H1 (cell line): ENCODE results near the gene HMCN2. TPM values are rescaled to one million over a fixed set of nuclear protein-coding genes. Genes with fewer than 3 reads are reported as not detected.

ENCODE experiments used
- CTCF ChIA-PET: fragments of 300-600 bp; sonication (Branson Sonifier 250); formaldehyde crosslinking; loops from one replicate; lab custom pipeline; 2021; ENCODE audit not compliant: partially characterized antibody; lab: Charles Lee
- POLR2A ChIA-PET: fragments of 300-600 bp; sonication (Branson Sonifier 250); formaldehyde crosslinking; loops from one replicate; lab custom pipeline; 2021; ENCODE audit warnings: inconsistent platforms; ENCODE audit not compliant: partially characterized antibody; lab: Charles Lee
- DNase-seq, 2 experiments: peaks; one replicate each; pipeline versions ENCODE4 v3.0.0 to v3.0.0-alpha.2; 2010 to 2022; ENCODE audit warnings: low spot score in 2 of 2, low read depth in 1 of 2, mixed read lengths in 1 of 2
- FAIRE-seq: peaks from 2 replicates; lab custom pipeline; 2011; peaks lifted over from hg19 to GRCh38; lab: Jason Lieb, UNC
- H2AFZ ChIP-seq: 2 replicates; pipeline ENCODE4 v1.8.1; 2012; ENCODE audit warnings: low read length, inconsistent platforms
- H2AK5ac ChIP-seq: 2 replicates; pipeline ENCODE4 v1.6.1; 2013; ENCODE audit warnings: low read depth, low read length
- H2BK120ac ChIP-seq: replicated peaks from 2 replicates; pipeline ENCODE3; 2013; ENCODE audit warnings: low read depth, low read length, inconsistent platforms
- H2BK12ac ChIP-seq: 2 replicates; pipeline ENCODE4 v1.6.1; 2013; ENCODE audit warnings: low read depth, low read length
- H2BK15ac ChIP-seq: 2 replicates; pipeline ENCODE4 v1.6.1; 2013; ENCODE audit warnings: low read length
- H2BK20ac ChIP-seq: 2 replicates; pipeline ENCODE4 v1.6.1; 2013; ENCODE audit warnings: low read length
- H2BK5ac ChIP-seq: 2 replicates; pipeline ENCODE4 v1.6.1; 2013; ENCODE audit warnings: low read depth, low read length
- H3K14ac ChIP-seq: 2 replicates; pipeline ENCODE4 v1.6.1; 2013; ENCODE audit warnings: inconsistent platforms; ENCODE audit not compliant: insufficient read length
- H3K18ac ChIP-seq: 2 replicates; pipeline ENCODE4 v1.6.1; 2013; ENCODE audit warnings: low read length; ENCODE audit errors: extremely low read depth
- H3K23ac ChIP-seq: 2 replicates; pipeline ENCODE4 v1.6.1; 2013; ENCODE audit warnings: inconsistent platforms; ENCODE audit not compliant: insufficient read length
- H3K23me2 ChIP-seq: 2 replicates; pipeline ENCODE4 v1.6.1; 2013; ENCODE audit warnings: low read depth, low read length
- H3K27ac ChIP-seq: 2 replicates; pipeline ENCODE4 v1.6.1; 2011; ENCODE audit warnings: low read depth, low read length, inconsistent platforms
- H3K27me3 ChIP-seq, 4 experiments: replicated peaks in 1 of 4; 1 replicate in 1 of 4; 2 replicates in 3 of 4; pipeline versions ENCODE4 v1.6.1 to v1.8.1; 2011 to 2013; ENCODE audit warnings: low read length in 3 of 4, mild to moderate bottlenecking in 3 of 4, inconsistent platforms in 2 of 4, mixed read lengths in 2 of 4, moderate library complexity in 1 of 4; ENCODE audit not compliant: control insufficient read depth in 3 of 4, insufficient read depth in 3 of 4; ENCODE audit errors: extremely low read depth in 1 of 4
- H3K36me3 ChIP-seq, 4 experiments: 2 replicates each; pipeline versions ENCODE4 v1.6.1 to v1.8.1; 2011 to 2013; ENCODE audit warnings: mild to moderate bottlenecking in 4 of 4, low read length in 3 of 4, moderate library complexity in 2 of 4, control low read depth in 1 of 4, inconsistent platforms in 1 of 4; ENCODE audit not compliant: insufficient read depth in 4 of 4, control insufficient read depth in 2 of 4
- H3K4ac ChIP-seq: replicated peaks from 2 replicates; pipeline ENCODE3; 2013; ENCODE audit warnings: low read length, low read depth, mixed read lengths, inconsistent platforms; ENCODE audit not compliant: insufficient read length
- H3K4me1 ChIP-seq, 4 experiments: replicated peaks in 1 of 4; 1 replicate in 1 of 4; 2 replicates in 3 of 4; pipeline versions ENCODE4 v1.6.1 to v1.8.1; 2011 to 2013; ENCODE audit warnings: low read length in 3 of 4, inconsistent platforms in 2 of 4, mixed read lengths in 1 of 4; ENCODE audit not compliant: insufficient read depth in 4 of 4, control insufficient read depth in 3 of 4
- H3K4me2 ChIP-seq, 2 experiments: 2 replicates each; pipeline versions ENCODE4 v1.6.1 to v1.8.1; 2011 to 2013; ENCODE audit warnings: low read depth in 2 of 2, low read length in 2 of 2, control low read depth in 1 of 2, inconsistent platforms in 1 of 2, mild to moderate bottlenecking in 1 of 2; ENCODE audit not compliant: insufficient read depth in 1 of 2
- H3K4me3 ChIP-seq, 4 experiments: fragments of 200-600, 300-600 bp in 1 of 4; sonication (generic), shearing (Covaris generic), sonication (Bioruptor Twin) in 1 of 4; 2 replicates each; pipeline versions ENCODE4 v1.5.1 to v1.8.1; 2011 to 2016; ENCODE audit warnings: low read length in 4 of 4, low read depth in 3 of 4, control low read depth in 2 of 4, inconsistent platforms in 2 of 4, mild to moderate bottlenecking in 2 of 4, mixed read lengths in 1 of 4, moderate library complexity in 1 of 4; ENCODE audit not compliant: insufficient read depth in 2 of 4; ENCODE audit errors: extremely low read depth in 1 of 4
- H3K56ac ChIP-seq: replicated peaks from 2 replicates; pipeline ENCODE3; 2013; ENCODE audit warnings: low read depth, mild to moderate bottlenecking, mixed read lengths, low read length, inconsistent platforms; ENCODE audit not compliant: insufficient read length
- H3K79me1 ChIP-seq: 2 replicates; pipeline ENCODE4 v1.6.1; 2013; ENCODE audit warnings: low read depth, low read length, control low read depth
- H3K79me2 ChIP-seq, 2 experiments: 2 replicates each; pipeline versions ENCODE4 v1.6.1 to v1.8.1; 2012 to 2013; ENCODE audit warnings: low read length in 2 of 2, mild to moderate bottlenecking in 2 of 2, inconsistent platforms in 1 of 2; ENCODE audit not compliant: insufficient read depth in 2 of 2, control insufficient read depth in 1 of 2
- H3K9ac ChIP-seq, 4 experiments: replicated peaks in 1 of 4; 1 replicate in 1 of 4; 2 replicates in 3 of 4; pipeline versions ENCODE4 v1.6.1 to v1.8.1; 2011 to 2013; ENCODE audit warnings: low read depth in 3 of 4, low read length in 3 of 4, control low read depth in 2 of 4, mild to moderate bottlenecking in 2 of 4, moderate library complexity in 2 of 4, inconsistent platforms in 1 of 4; ENCODE audit errors: extremely low read depth in 1 of 4
- H3K9me3 ChIP-seq, 2 experiments: 2 replicates each; pipeline versions ENCODE4 v1.6.1 to v1.8.1; 2012 to 2013; ENCODE audit warnings: mild to moderate bottlenecking in 2 of 2, moderate library complexity in 2 of 2, control low read depth in 1 of 2, inconsistent platforms in 1 of 2, low read depth in 1 of 2, low read length in 1 of 2, mixed read lengths in 1 of 2; ENCODE audit not compliant: insufficient read depth in 2 of 2
- H4K20me1 ChIP-seq, 2 experiments: replicated peaks in 1 of 2; 2 replicates each; pipeline versions ENCODE3 to v1.8.1; 2011 to 2013; ENCODE audit warnings: inconsistent platforms in 2 of 2, low read length in 2 of 2, mild to moderate bottlenecking in 1 of 2; ENCODE audit not compliant: insufficient read depth in 2 of 2, control insufficient read depth in 1 of 2
- H4K5ac ChIP-seq: 2 replicates; pipeline ENCODE4 v1.6.1; 2013; ENCODE audit warnings: low read length, low read depth, mixed read lengths, inconsistent platforms; ENCODE audit not compliant: insufficient read length
- H4K8ac ChIP-seq: 2 replicates; pipeline ENCODE4 v1.8.0; 2013; ENCODE audit warnings: mild to moderate bottlenecking, moderate library complexity, low read length, inconsistent platforms; ENCODE audit not compliant: insufficient read depth; ENCODE audit errors: extremely low read depth
- H4K91ac ChIP-seq: replicated peaks from 2 replicates; pipeline ENCODE3; 2013; ENCODE audit warnings: low read length, mixed read lengths, inconsistent platforms; ENCODE audit not compliant: insufficient read length
- CREB1 ChIP-seq: IDR thresholded peaks from 2 replicates; pipeline ENCODE4 v1.6.1; 2012; ENCODE audit warnings: inconsistent platforms
- EGR1 ChIP-seq: IDR thresholded peaks from 2 replicates; pipeline ENCODE4 v1.6.1; 2011; ENCODE audit warnings: low read depth, low read length, borderline replicate concordance
- POLR2A ChIP-seq, 2 experiments: IDR thresholded peaks; 1 replicate in 1 of 2; 2 replicates in 1 of 2; pipeline ENCODE4 v1.6.1; 2011; ENCODE audit warnings: low read depth in 2 of 2, low read length in 2 of 2, mild to moderate bottlenecking in 2 of 2; ENCODE audit errors: control extremely low read depth in 1 of 2
- RNF2 ChIP-seq: fragments of 200-900, 300-1000 bp; sonication (generic); IDR thresholded peaks from 2 replicates; pipeline ENCODE4 v1.7.1; 2016; ENCODE audit warnings: borderline replicate concordance, low read depth, mild to moderate bottlenecking, antibody characterized with exemption, low read length; ENCODE audit not compliant: poor library complexity, severe bottlenecking; ENCODE audit errors: missing control alignments
- SP2 ChIP-seq: IDR thresholded peaks from 2 replicates; pipeline ENCODE4 v1.6.1; 2012; ENCODE audit warnings: mild to moderate bottlenecking, low read length, inconsistent platforms
- TCF12 ChIP-seq: IDR thresholded peaks from 2 replicates; pipeline ENCODE4 v1.6.1; 2011; ENCODE audit warnings: low read depth, mild to moderate bottlenecking, low read length
- WGBS, 2 experiments: shearing (Covaris generic) in 1 of 2; methylation state at CpG; one replicate each; pipeline versions ENCODE4 v1.1.6 to v1.1.7; 2013 to 2015; ENCODE audit warnings: low lambda C conversion rate in 2 of 2, mixed read lengths in 2 of 2, inconsistent platforms in 1 of 2, low coverage in 1 of 2, missing lambda C conversion rate in 1 of 2; ENCODE audit not compliant: insufficient replicate concordance in 2 of 2, insufficient coverage in 1 of 2, insufficient read length in 1 of 2; ENCODE audit errors: extremely low coverage in 1 of 2, missing lambda C conversion rate in 1 of 2; 5-methylcytosine and 5-hydroxymethylcytosine counted together
- polyA plus RNA-seq, 7 experiments: library from polyadenylated mRNA; depleted of rRNA in 3 of 7; stranded (reverse) in 5 of 7; unstranded in 2 of 7; fragments of >200 nt in 5 of 7; fragments of 200-250 nt in 2 of 7; gene quantifications; 1 replicate in 5 of 7; 2 replicates in 1 of 7; 4 replicates in 1 of 7; pipeline versions ENCODE4 v1.2.1 to v1.2.3, GENCODE V29; 2011 to 2013; ENCODE audit warnings: missing spikeins in 2 of 7, mixed read lengths in 2 of 7
- total RNA-seq: library from RNA; stranded (reverse); fragmentation: NEBNext Ultra II Directional; extraction: Animal tissue kit (Norgen Biotek cat#: 25700); gene quantifications from 2 replicates; pipeline ENCODE4 v1.2.1, GENCODE V29; 2021
- TF ChIP-seq, protein P1 (sequence below), 3 experiments: IDR thresholded peaks; 1 replicate in 2 of 3; 2 replicates in 1 of 3; pipeline versions ENCODE4 v1.5.1 to v1.6.1; 2011; ENCODE audit warnings: low read length in 3 of 3, mild to moderate bottlenecking in 3 of 3, inconsistent platforms in 2 of 3, low read depth in 1 of 3, moderate library complexity in 1 of 3; ENCODE audit not compliant: insufficient read depth in 1 of 3; ENCODE audit errors: control extremely low read depth in 1 of 3

HMCN2 gene
- total and polyA plus RNA-seq, 2 of the 8 experiments (the other 6 are each of a cell fraction or from before 2014, with no cell fraction given), result 5.0 to 9.1 TPM

DNA sequence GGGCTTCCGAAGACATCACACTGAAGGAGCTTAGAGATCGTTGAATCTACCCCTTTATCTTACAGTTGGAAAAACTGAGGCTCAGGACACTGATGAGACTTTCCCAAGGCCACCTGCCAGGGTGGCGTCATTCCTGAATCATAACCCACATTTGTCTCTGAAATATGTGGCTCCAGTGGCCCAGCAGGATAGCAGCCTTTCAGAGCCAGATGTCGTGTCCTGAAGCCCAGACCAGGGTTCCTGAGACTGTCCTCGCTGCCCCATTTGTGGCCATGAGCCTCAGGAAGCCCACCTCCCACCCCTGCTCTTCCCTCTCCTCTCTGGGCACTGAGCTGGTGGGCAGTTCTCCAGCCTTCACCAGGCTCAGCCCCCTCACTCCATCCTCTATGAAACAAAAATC, 2.4 kb downstream of the HMCN2 start:
- peaks cover 0 to 22% of the 10 kb centered on the region in 2 experiments; a peak in 2 of 4 replicates for H3K79me2 ChIP-seq
- TF ChIP-seq POLR2A (IDR thresholded peaks at IDR 0.05; ENCODE audit: control extremely low read depth in 1 of 2, low read depth in 2 of 2, low read length in 2 of 2) (no peak), CREB1 (no peak), TCF12 (no peak), SP2 (no peak), EGR1 (no peak), RNF2 (no peak)
- TF ChIP-seq, protein P1, sequence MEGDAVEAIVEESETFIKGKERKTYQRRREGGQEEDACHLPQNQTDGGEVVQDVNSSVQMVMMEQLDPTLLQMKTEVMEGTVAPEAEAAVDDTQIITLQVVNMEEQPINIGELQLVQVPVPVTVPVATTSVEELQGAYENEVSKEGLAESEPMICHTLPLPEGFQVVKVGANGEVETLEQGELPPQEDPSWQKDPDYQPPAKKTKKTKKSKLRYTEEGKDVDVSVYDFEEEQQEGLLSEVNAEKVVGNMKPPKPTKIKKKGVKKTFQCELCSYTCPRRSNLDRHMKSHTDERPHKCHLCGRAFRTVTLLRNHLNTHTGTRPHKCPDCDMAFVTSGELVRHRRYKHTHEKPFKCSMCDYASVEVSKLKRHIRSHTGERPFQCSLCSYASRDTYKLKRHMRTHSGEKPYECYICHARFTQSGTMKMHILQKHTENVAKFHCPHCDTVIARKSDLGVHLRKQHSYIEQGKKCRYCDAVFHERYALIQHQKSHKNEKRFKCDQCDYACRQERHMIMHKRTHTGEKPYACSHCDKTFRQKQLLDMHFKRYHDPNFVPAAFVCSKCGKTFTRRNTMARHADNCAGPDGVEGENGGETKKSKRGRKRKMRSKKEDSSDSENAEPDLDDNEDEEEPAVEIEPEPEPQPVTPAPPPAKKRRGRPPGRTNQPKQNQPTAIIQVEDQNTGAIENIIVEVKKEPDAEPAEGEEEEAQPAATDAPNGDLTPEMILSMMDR (IDR thresholded peaks at IDR 0.05; ENCODE audit: control extremely low read depth in 1 of 3, insufficient read depth in 1 of 3, low read depth in 1 of 3, low read length in 3 of 3), result no peak
- H3K27ac ChIP-seq, result peak overlapping the region; percentile 58
- H2BK5ac ChIP-seq, result peak overlapping the region; percentile 93; the same call in 1 of the 2 replicates
- peak overlapping the region; percentile 99 for H2BK12ac ChIP-seq
- no peaks in the 10 kb centered on the region; the same call in 1 of the 2 replicates for H3K79me1 ChIP-seq
- H3K27me3 ChIP-seq, result peaks cover 0 to 20% (median 14%) of the 10 kb centered on the region in 4 experiments; a peak in 6 of 7 replicates
- no peak overlapping the region for H3K56ac ChIP-seq
- no peak overlapping the region; a peak in 1 of 7 replicates for H3K9ac ChIP-seq
- H4K5ac ChIP-seq, result peak overlapping the region; percentile 25
- no peak overlapping the region; the same call in 1 of the 2 replicates for H4K8ac ChIP-seq
- H2AFZ ChIP-seq, result no peak overlapping the region
- H4K91ac ChIP-seq, result peak overlapping the region; percentile 87
- FAIRE-seq (no peak), DNase-seq (no peak)
- peaks cover 10 to 24% (median 15%) of the 10 kb centered on the region in 4 experiments for H3K4me1 ChIP-seq
- no peaks in the 10 kb centered on the region for H3K36me3 ChIP-seq
- peak overlapping the region; percentile 84; the same call in 1 of the 2 replicates for H2AK5ac ChIP-seq
- peak overlapping the region; percentile 87 for H3K18ac ChIP-seq
- no peak overlapping the region for H3K4me3 ChIP-seq
- no peak overlapping the region for H3K14ac ChIP-seq
- ChIA-PET CTCF (interaction anchor here (0.6 to 2.5 kb wide), 10 partner anchors 17 to 460 kb away, joined by 3 to 16 read pairs (median 3); no protein-coding TSS in a partner anchor), POLR2A (interaction anchor here (0.8 to 1.2 kb wide), 4 partner anchors 10 to 56 kb away, joined by 3 to 4 read pairs (median 3); no protein-coding TSS in a partner anchor)
- H3K9me3 ChIP-seq, result no peaks in the 10 kb centered on the region
- peak overlapping the region; percentile 19 for H2BK120ac ChIP-seq
- H3K4me2 ChIP-seq, result peak overlapping the region in 1 of 2 experiments; percentile 78; a peak in 2 of 4 replicates
- H4K20me1 ChIP-seq, result no peaks in the 10 kb centered on the region
- no peak overlapping the region for H3K23ac ChIP-seq
- H3K23me2 ChIP-seq, result peaks cover 11% of the 10 kb centered on the region; the same call in 1 of the 2 replicates
- H3K4ac ChIP-seq, result peak overlapping the region; percentile 47
- 93% methylated on average over 4 of the region's 5 CpGs; no CpG with 5 or more reads in 1 of the 2 experiments for WGBS, 2 experiments
- 0 out of 2 replicates have a peak overlapping the region, but pooled peaks have one; percentile 72 for H2BK15ac ChIP-seq
- peak overlapping the region; percentile 94 for H2BK20ac ChIP-seq
